WTC11 (cell line): ENCODE measurements around the gene PMIS2. TPM values are rescaled to one million over a fixed set of nuclear protein-coding genes. Genes with fewer than 3 reads are reported as not detected.

Source experiments
- ATAC-seq: fragments of 200-7000 bp; cut with Tn5 transposase; 2 replicates; pipeline ENCODE4 v1.10.0; 2021; ENCODE audit warnings: mild to moderate bottlenecking, moderate library complexity
- CTCF ChIA-PET: fragments of 300-600 bp; sonication (Branson Sonifier 250); formaldehyde crosslinking; loops from one replicate; lab custom pipeline; 2021; ENCODE audit warnings: antibody characterized with exemption; lab: Charles Lee
- POLR2A ChIA-PET: fragments of 350-600 bp; sonication (Branson Sonifier 250); formaldehyde crosslinking; loops from one replicate; lab custom pipeline; 2021; ENCODE audit warnings: antibody characterized with exemption; lab: Charles Lee
- DNase-seq: peaks from one replicate; pipeline ENCODE4 v3.0.0; 2021; ENCODE audit warnings: low spot score
- H3K27ac Mint-ChIP-seq: 2 replicates; pipeline ENCODE4 v1.8.0; 2021; ENCODE audit warnings: mixed read lengths
- H3K27me3 Mint-ChIP-seq: 2 replicates; pipeline ENCODE4 v1.8.0; 2021; ENCODE audit warnings: low read depth, mild to moderate bottlenecking, moderate library complexity, mixed read lengths
- H3K36me3 Mint-ChIP-seq: 2 replicates; pipeline ENCODE4 v1.8.0; 2021; ENCODE audit warnings: mixed read lengths
- H3K4me1 Mint-ChIP-seq: 2 replicates; pipeline ENCODE4 v1.8.0; 2022; ENCODE audit warnings: mixed read lengths
- H3K4me3 Mint-ChIP-seq: 2 replicates; pipeline ENCODE4 v1.8.0; 2021; ENCODE audit warnings: mild to moderate bottlenecking, moderate library complexity, mixed read lengths
- H3K9me3 Mint-ChIP-seq: 2 replicates; pipeline ENCODE4 v1.8.0; 2021; ENCODE audit warnings: mixed read lengths
- ATF3 ChIP-seq: sonication (generic); formaldehyde crosslinking; conservative IDR thresholded peaks from 2 replicates; pipeline ENCODE4 v1.8.1; 2022; ENCODE audit warnings: mild to moderate bottlenecking, missing genetic modification reagents
- CDX4 ChIP-seq: fragments of 250-450 bp; sonication (Bioruptor Pico); IDR thresholded peaks from 2 replicates; pipeline ENCODE4 v1.9.0; 2021; ENCODE audit warnings: moderate library complexity, mild to moderate bottlenecking, inconsistent platforms, borderline replicate concordance
- CTCF ChIP-seq: fragments of 200-600 bp; IDR thresholded peaks from 2 replicates; pipeline ENCODE4 v1.8.0; 2022; ENCODE audit warnings: antibody characterized with exemption
- ELF4 ChIP-seq: sonication (generic); formaldehyde crosslinking; IDR thresholded peaks from 2 replicates; pipeline ENCODE4 v1.8.1; 2022; ENCODE audit warnings: low read depth, mild to moderate bottlenecking, moderate library complexity, missing genetic modification reagents
- ERG ChIP-seq: fragments of 250-450 bp; sonication (Bioruptor Pico); IDR thresholded peaks from 2 replicates; pipeline ENCODE4 v1.8.0; 2021; ENCODE audit warnings: mild to moderate bottlenecking
- ESRRA ChIP-seq: sonication (generic); formaldehyde crosslinking; IDR thresholded peaks from 2 replicates; pipeline ENCODE4 v1.8.1; 2022; ENCODE audit warnings: mild to moderate bottlenecking, missing genetic modification reagents, borderline replicate concordance
- FOXP1 ChIP-seq: sonication (generic); formaldehyde crosslinking; IDR thresholded peaks from 2 replicates; pipeline ENCODE4 v1.8.0; 2022; ENCODE audit warnings: missing genetic modification reagents, mild to moderate bottlenecking, moderate library complexity, borderline replicate concordance
- GTF2I ChIP-seq: fragments of 250-450 bp; sonication (Bioruptor Pico); conservative IDR thresholded peaks from 2 replicates; pipeline ENCODE4 v1.4.0; 2021; ENCODE audit warnings: mild to moderate bottlenecking
- IRF2 ChIP-seq: sonication (generic); formaldehyde crosslinking; IDR thresholded peaks from 2 replicates; pipeline ENCODE4 v1.8.0; 2022; ENCODE audit warnings: low read depth, missing genetic modification reagents, borderline replicate concordance
- MXD4 ChIP-seq: fragments of 250-450 bp; sonication (Bioruptor Pico); IDR thresholded peaks from 2 replicates; pipeline ENCODE4 v1.8.0; 2021; ENCODE audit warnings: mild to moderate bottlenecking, moderate library complexity, borderline replicate concordance
- MYBL2 ChIP-seq: sonication (generic); formaldehyde crosslinking; IDR thresholded peaks from 2 replicates; pipeline ENCODE4 v1.8.1; 2023; ENCODE audit warnings: mild to moderate bottlenecking, moderate library complexity, missing genetic modification reagents
- PRDM15 ChIP-seq: sonication (generic); formaldehyde crosslinking; IDR thresholded peaks from 2 replicates; pipeline ENCODE4 v1.8.0; 2022; ENCODE audit warnings: missing genetic modification reagents
- SMAD4 ChIP-seq: sonication (generic); formaldehyde crosslinking; IDR thresholded peaks from 2 replicates; pipeline ENCODE4 v1.8.0; 2022; ENCODE audit warnings: mild to moderate bottlenecking, missing genetic modification reagents
- SOX15 ChIP-seq: fragments of 250-450 bp; sonication (Bioruptor Pico); IDR thresholded peaks from 2 replicates; pipeline ENCODE4 v1.9.0; 2021; ENCODE audit warnings: mild to moderate bottlenecking
- SP1 ChIP-seq: sonication (generic); formaldehyde crosslinking; conservative IDR thresholded peaks from 2 replicates; pipeline ENCODE4 v1.8.1; 2022; ENCODE audit warnings: missing genetic modification reagents
- ZBTB21 ChIP-seq: sonication (generic); formaldehyde crosslinking; IDR thresholded peaks from 2 replicates; pipeline ENCODE4 v1.8.1; 2023; ENCODE audit warnings: mild to moderate bottlenecking, missing genetic modification reagents, borderline replicate concordance
- ZBTB43 ChIP-seq: sonication (generic); formaldehyde crosslinking; IDR thresholded peaks from 2 replicates; pipeline ENCODE4 v1.8.1; 2023; ENCODE audit warnings: mild to moderate bottlenecking, missing genetic modification reagents
- ZNF138 ChIP-seq: sonication (generic); formaldehyde crosslinking; conservative IDR thresholded peaks from 2 replicates; pipeline ENCODE4 v1.8.1; 2022; ENCODE audit warnings: mild to moderate bottlenecking, moderate library complexity, missing genetic modification reagents
- ZNF423 ChIP-seq: fragments of 250-450 bp; sonication (Bioruptor Pico); IDR thresholded peaks from 2 replicates; pipeline ENCODE4 v2.1.2; 2022; ENCODE audit warnings: mild to moderate bottlenecking, moderate library complexity
- total RNA-seq: library from RNA; stranded (reverse); gene quantifications from 3 replicates; pipeline ENCODE4 v1.2.3, GENCODE V29; 2021

The PMIS2 gene
- total RNA-seq, 1 experiment from 2014 or later: not detected

- Mint-ChIP-seq H3K4me1 (peaks cover 12% of the 10 kb centered on the region), H3K36me3 (no peaks in the 10 kb centered on the region), H3K27me3 (peaks cover 44% of the 10 kb centered on the region), H3K4me3 (peak overlapping the region; percentile 18; the same call in 1 of the 2 replicates), H3K27ac (peak overlapping the region; percentile 88; the same call in 1 of the 2 replicates), H3K9me3 (no peaks in the 10 kb centered on the region)
- ATAC-seq (no peak), DNase-seq (no peak)
- TF ChIP-seq SP1 (CRISPR knock-in tag) (no peak), ERG (no peak), GTF2I (no peak), ZBTB21 (CRISPR knock-in tag) (no peak), SOX15 (CRISPR knock-in tag) (no peak), IRF2 (CRISPR knock-in tag) (no peak), ATF3 (CRISPR knock-in tag) (no peak), ZNF423 (CRISPR knock-in tag) (no peak), ELF4 (CRISPR knock-in tag) (no peak), SMAD4 (CRISPR knock-in tag) (no peak), MXD4 (no peak), CDX4 (CRISPR knock-in tag) (no peak), PRDM15 (CRISPR knock-in tag) (no peak), MYBL2 (CRISPR knock-in tag) (no peak), CTCF (no peak), FOXP1 (CRISPR knock-in tag) (no peak), ZNF138 (CRISPR knock-in tag) (no peak), ZBTB43 (no peak), ESRRA (no peak)
- ChIA-PET POLR2A (interaction anchor here (1.2 kb wide), 1 partner anchor 36 kb away, joined by 3 read pairs; no protein-coding TSS in a partner anchor), CTCF (interaction anchor here (0.5 to 3.9 kb wide), 14 partner anchors 14 to 246 kb away, joined by 3 to 62 read pairs (median 4); partner anchors contain the start of gene DMKN)
Measured at GRCh38 chr19:35556025-35556590, 29.9 kb upstream of the PMIS2 start.
